ENCODE measurements around the gene CRLF1. TPM values are rescaled to one million over a fixed set of nuclear protein-coding genes. Genes with fewer than 3 reads are reported as not detected.

Gene CRLF1
- total RNA-seq, 1 donor from 2014 or later, result 17.0 TPM

DNA sequence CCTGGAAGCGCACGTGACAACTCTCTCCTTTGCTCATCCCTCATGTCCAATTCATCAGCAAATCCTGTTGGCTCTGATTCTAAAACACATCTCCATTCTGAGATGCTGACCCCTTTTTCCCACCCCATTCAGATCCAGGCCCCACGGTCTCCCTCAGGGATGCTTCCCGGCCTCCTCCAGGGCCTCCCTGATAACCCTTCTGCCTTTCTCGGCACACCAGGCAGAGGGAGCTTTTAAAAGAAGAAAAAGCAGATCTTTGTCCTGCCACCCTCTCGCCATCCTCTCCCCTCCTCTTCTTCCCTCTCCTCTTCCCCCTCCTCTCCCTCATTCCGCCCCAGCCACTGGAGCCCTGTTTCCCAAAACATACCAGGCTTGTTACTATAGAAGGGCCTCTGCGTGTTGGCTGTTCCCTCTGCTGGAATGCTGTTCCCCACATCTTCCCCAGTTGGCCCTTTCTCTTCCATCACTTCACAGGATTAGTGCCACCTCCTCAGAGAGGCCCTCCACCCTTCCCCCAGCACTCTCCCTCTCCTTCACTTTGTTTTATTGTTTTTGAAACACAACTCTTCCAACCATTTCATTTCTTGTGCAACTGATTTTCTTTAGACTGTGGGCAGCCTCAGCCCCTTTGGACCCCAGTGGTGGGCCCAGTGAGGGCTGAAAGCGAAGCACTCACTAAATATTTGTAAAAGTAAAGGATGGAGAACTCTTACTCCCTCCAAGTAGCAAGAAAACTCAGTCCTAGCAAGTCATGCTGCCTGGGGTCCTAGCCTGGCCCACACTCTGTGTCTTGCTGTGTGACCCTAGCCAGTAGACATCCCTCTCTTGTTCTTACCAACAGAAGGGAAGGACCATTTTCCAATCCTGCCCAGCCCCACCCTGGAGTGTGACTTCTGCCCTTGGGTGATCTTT lies 2.5 kb upstream of the CRLF1 start:
- H3K4me3 Mint-ChIP-seq (ENCODE audit: unreplicated experiment), result no peak overlapping the region
- peaks cover 44% of the 10 kb centered on the region for H3K27me3 Mint-ChIP-seq (ENCODE audit: unreplicated experiment)
- H3K4me1 Mint-ChIP-seq (ENCODE audit: unreplicated experiment), result peaks cover 32% of the 10 kb centered on the region
- H3K9me3 Mint-ChIP-seq (ENCODE audit: unreplicated experiment), result no peaks in the 10 kb centered on the region
- peaks cover 4% of the 10 kb centered on the region for H3K36me3 Mint-ChIP-seq (ENCODE audit: unreplicated experiment)
- no peak for DNase-seq (ENCODE audit: extremely low spot score, unreplicated experiment)
- TF ChIP-seq, protein P1, sequence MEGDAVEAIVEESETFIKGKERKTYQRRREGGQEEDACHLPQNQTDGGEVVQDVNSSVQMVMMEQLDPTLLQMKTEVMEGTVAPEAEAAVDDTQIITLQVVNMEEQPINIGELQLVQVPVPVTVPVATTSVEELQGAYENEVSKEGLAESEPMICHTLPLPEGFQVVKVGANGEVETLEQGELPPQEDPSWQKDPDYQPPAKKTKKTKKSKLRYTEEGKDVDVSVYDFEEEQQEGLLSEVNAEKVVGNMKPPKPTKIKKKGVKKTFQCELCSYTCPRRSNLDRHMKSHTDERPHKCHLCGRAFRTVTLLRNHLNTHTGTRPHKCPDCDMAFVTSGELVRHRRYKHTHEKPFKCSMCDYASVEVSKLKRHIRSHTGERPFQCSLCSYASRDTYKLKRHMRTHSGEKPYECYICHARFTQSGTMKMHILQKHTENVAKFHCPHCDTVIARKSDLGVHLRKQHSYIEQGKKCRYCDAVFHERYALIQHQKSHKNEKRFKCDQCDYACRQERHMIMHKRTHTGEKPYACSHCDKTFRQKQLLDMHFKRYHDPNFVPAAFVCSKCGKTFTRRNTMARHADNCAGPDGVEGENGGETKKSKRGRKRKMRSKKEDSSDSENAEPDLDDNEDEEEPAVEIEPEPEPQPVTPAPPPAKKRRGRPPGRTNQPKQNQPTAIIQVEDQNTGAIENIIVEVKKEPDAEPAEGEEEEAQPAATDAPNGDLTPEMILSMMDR (IDR thresholded peaks at IDR 0.05), result no peak
- H3K27ac Mint-ChIP-seq (ENCODE audit: unreplicated experiment), result no peak overlapping the region

GRCh38 chr19:18608102-18608804 lies 1.7 kb upstream of the CRLF1 start:
- Mint-ChIP-seq H3K36me3 (ENCODE audit: unreplicated experiment) (peaks cover 4% of the 10 kb centered on the region), H3K4me3 (ENCODE audit: unreplicated experiment) (no peak overlapping the region), H3K27me3 (ENCODE audit: unreplicated experiment) (peaks cover 41% of the 10 kb centered on the region), H3K9me3 (ENCODE audit: unreplicated experiment) (no peaks in the 10 kb centered on the region), H3K27ac (ENCODE audit: unreplicated experiment) (no peak overlapping the region), H3K4me1 (ENCODE audit: unreplicated experiment) (peaks cover 34% of the 10 kb centered on the region)
- TF ChIP-seq, protein P1 (IDR thresholded peaks at IDR 0.05), result no peak
- DNase-seq (ENCODE audit: extremely low spot score, unreplicated experiment), result no peak

GRCh38 chr19:18607226-18608101 lies 865 bp upstream of the CRLF1 start:
- TF ChIP-seq, protein P1 (IDR thresholded peaks at IDR 0.05), result no peak

GRCh38 chr19:18605546-18606280 lies 886 bp downstream of the CRLF1 start:
- Mint-ChIP-seq H3K27me3 (ENCODE audit: unreplicated experiment) (peaks cover 32% of the 10 kb centered on the region), H3K27ac (ENCODE audit: unreplicated experiment) (no peak overlapping the region), H3K4me1 (ENCODE audit: unreplicated experiment) (peaks cover 24% of the 10 kb centered on the region), H3K9me3 (ENCODE audit: unreplicated experiment) (no peaks in the 10 kb centered on the region), H3K36me3 (ENCODE audit: unreplicated experiment) (peaks cover 4% of the 10 kb centered on the region), H3K4me3 (ENCODE audit: unreplicated experiment) (peak overlapping the region; percentile 63)
- TF ChIP-seq, protein P1 (IDR thresholded peaks at IDR 0.05), result no peak
- DNase-seq (ENCODE audit: extremely low spot score, unreplicated experiment), result no peak

More at GRCh38 chr19:18607226-18608101, 865 bp upstream of the CRLF1 start:
- H3K9me3 Mint-ChIP-seq (ENCODE audit: unreplicated experiment), result no peaks in the 10 kb centered on the region
- peaks cover 35% of the 10 kb centered on the region for H3K4me1 Mint-ChIP-seq (ENCODE audit: unreplicated experiment)
- DNase-seq (ENCODE audit: extremely low spot score, unreplicated experiment), result no peak
- H3K36me3 Mint-ChIP-seq (ENCODE audit: unreplicated experiment), result peaks cover 4% of the 10 kb centered on the region
- peaks cover 42% of the 10 kb centered on the region for H3K27me3 Mint-ChIP-seq (ENCODE audit: unreplicated experiment)
- H3K27ac Mint-ChIP-seq (ENCODE audit: unreplicated experiment), result no peak overlapping the region
- peak overlapping the region; percentile 60 for H3K4me3 Mint-ChIP-seq (ENCODE audit: unreplicated experiment)

Measured in osteocyte (in vitro differentiated cells).